SJSA1 (cell line): ENCODE data around the gene ECE2. TPM values are rescaled to one million over a fixed set of nuclear protein-coding genes. Genes with fewer than 3 reads are reported as not detected.

Experiments used
- total RNA-seq: library from RNA; depleted of rRNA; stranded (reverse); fragments of >200 nt; shearing (Covaris generic); gene quantifications from 2 replicates; pipeline ENCODE4 v1.2.3, GENCODE V29; 2014; rRNA removed

ECE2 gene
- total RNA-seq, 1 experiment from 2014 or later = not detected

Other genes starting within 250 kb of the ECE2 start
- gene HTR3D, start 244.3 kb upstream of the ECE2 start, total RNA-seq = not detected in 2 replicates
- not detected in 2 replicates for gene HTR3C, start 223.0 kb upstream of the ECE2 start, total RNA-seq
- gene HTR3E, start 179.0 kb upstream of the ECE2 start, total RNA-seq = not detected in 2 replicates
- 49.5 and 62.3 TPM in 2 replicates for gene EIF2B5, start 140.7 kb upstream of the ECE2 start, total RNA-seq
- gene DVL3, start 120.6 kb upstream of the ECE2 start, total RNA-seq = 32.2 and 33.6 TPM in 2 replicates
- gene AP2M1, start 101.2 kb upstream of the ECE2 start, total RNA-seq = 282 and 609 TPM in 2 replicates
- gene ABCF3, start 89.8 kb upstream of the ECE2 start, total RNA-seq = 19.2 and 28.7 TPM in 2 replicates
- not detected in 2 replicates for gene VWA5B2, start 46.4 kb upstream of the ECE2 start, total RNA-seq
- gene ALG3, start 27.1 kb upstream of the ECE2 start, total RNA-seq = 26.4 and 30.1 TPM in 2 replicates
- 3.2 and 6.2 TPM in 2 replicates for gene EEF1AKMT4, start 26.4 kb upstream of the ECE2 start, total RNA-seq
- gene CAMK2N2, start 14.5 kb upstream of the ECE2 start, total RNA-seq = 0.13 TPM in 1 of 2 replicates, not detected in the other
- gene PSMD2, start 23.2 kb downstream of the ECE2 start, total RNA-seq = 423 and 627 TPM in 2 replicates
- 250 and 257 TPM in 2 replicates for gene EIF4G1, start 38.6 kb downstream of the ECE2 start, total RNA-seq
- gene FAM131A, start 61.6 kb downstream of the ECE2 start, total RNA-seq = 13.9 and 14.4 TPM in 2 replicates
- gene CLCN2, start 85.6 kb downstream of the ECE2 start, total RNA-seq = 8.8 and 11.6 TPM in 2 replicates
- 101 and 103 TPM in 2 replicates for gene POLR2H, start 85.7 kb downstream of the ECE2 start, total RNA-seq
- not detected in 2 replicates for gene THPO, start 102.2 kb downstream of the ECE2 start, total RNA-seq
- gene CHRD, start 104.0 kb downstream of the ECE2 start, total RNA-seq = 0.26 TPM in 1 of 2 replicates, not detected in the other